ENCODE measurements around the gene WDFY2. TPM values are rescaled to one million over a fixed set of nuclear protein-coding genes. Genes with fewer than 3 reads are reported as not detected.

The WDFY2 gene
- total RNA-seq, 1 donor from 2014 or later = 16.2 TPM

DNA sequence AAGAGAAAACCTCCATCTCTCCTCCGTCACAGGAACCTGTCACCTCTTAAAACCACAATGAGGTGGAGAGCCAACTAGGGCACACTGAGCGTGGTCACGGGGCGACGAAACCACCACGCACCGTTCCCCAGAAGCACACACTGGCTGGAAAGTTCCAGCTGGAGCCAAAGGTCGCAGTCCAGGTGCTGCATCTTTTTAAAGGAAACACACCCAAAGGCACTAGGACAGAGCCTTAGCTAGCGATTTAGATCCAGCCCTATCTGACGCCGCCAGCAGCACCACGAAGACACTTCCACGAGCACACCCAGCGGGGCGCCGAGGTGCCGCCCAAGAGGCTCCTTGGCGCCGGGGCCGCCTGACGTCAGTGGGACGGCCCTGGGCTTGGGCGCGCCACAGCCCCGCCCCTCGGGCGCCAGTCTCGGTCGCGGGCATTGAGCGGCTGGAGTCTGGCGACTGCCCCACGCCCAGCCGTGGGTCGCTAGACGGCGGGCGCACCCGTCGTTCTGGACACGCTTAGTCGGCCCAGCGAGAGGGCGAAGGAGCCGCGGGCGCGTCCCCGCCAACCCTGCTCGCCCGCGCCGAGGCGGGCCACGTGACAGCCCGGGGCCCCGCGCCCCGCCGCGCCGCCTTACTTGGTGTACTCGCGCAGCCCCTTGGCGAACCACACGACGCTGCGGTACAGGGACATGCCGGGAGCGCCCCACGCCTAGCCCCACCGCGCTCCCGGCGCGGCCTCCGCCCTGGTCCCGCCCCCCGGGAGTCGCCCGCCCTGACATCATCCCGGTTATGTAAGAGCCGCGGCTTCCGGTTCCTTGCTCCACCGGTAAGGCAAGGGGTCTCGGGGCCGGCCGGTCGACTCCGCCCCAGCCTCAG, 219.4 kb downstream of the WDFY2 start, which contains the start of gene DHRS12:
Gene DHRS12 (minus strand): TSS at position 742 of the 873 bp plus-strand sequence. CDS start 4,504 bp downstream, outside the sequence.
- Histone ChIP-seq H4K20me1 (ENCODE audit: insufficient read depth, low read length) (no peaks in the 10 kb centered on the region), H3K4me1 (ENCODE audit: insufficient read depth, low read length) (peaks cover 29% of the 10 kb centered on the region), H3K4me3 (ENCODE audit: insufficient read depth, low read depth, low read length) (peak within 1 kb of the TSS; percentile 73), H3K79me2 (ENCODE audit: insufficient read depth, low read length) (no peaks in the 10 kb centered on the region), H3K27ac (ENCODE audit: low read depth, low read length) (peak within 1 kb of the TSS; percentile 86), H2AFZ (ENCODE audit: low read depth, low read length) (peak within 1 kb of the TSS; percentile 80), H3K27me3 (ENCODE audit: insufficient read depth, low read length) (no peaks in the 10 kb centered on the region), H3K9me3 (ENCODE audit: insufficient read depth, low read depth, low read length) (no peaks in the 10 kb centered on the region), H3K4me2 (ENCODE audit: low read length) (peak within 1 kb of the TSS; percentile 87), H3K9ac (ENCODE audit: low read length) (peak within 1 kb of the TSS; percentile 95), H3K36me3 (ENCODE audit: insufficient read depth, low read length) (no peaks in the 10 kb centered on the region)
- H3K27ac Mint-ChIP-seq (ENCODE audit: unreplicated experiment) = peak within 1 kb of the TSS; percentile 89
- no peak for FAIRE-seq
- H3K4me3 Mint-ChIP-seq (ENCODE audit: unreplicated experiment) = peak within 1 kb of the TSS; percentile 90
- H3K4me1 Mint-ChIP-seq (ENCODE audit: low read depth, unreplicated experiment) = peaks cover 19% of the 10 kb centered on the region
- DNase-seq (ENCODE audit: low read depth) = peak; percentile 65
- H3K36me3 Mint-ChIP-seq (ENCODE audit: low read depth, unreplicated experiment) = peaks cover under 1% of the 10 kb centered on the region
- peaks cover 7% of the 10 kb centered on the region for H3K27me3 Mint-ChIP-seq (ENCODE audit: low read depth, unreplicated experiment)
- peaks cover 1% of the 10 kb centered on the region for H3K9me3 Mint-ChIP-seq (ENCODE audit: unreplicated experiment)
- TF ChIP-seq, protein P1, sequence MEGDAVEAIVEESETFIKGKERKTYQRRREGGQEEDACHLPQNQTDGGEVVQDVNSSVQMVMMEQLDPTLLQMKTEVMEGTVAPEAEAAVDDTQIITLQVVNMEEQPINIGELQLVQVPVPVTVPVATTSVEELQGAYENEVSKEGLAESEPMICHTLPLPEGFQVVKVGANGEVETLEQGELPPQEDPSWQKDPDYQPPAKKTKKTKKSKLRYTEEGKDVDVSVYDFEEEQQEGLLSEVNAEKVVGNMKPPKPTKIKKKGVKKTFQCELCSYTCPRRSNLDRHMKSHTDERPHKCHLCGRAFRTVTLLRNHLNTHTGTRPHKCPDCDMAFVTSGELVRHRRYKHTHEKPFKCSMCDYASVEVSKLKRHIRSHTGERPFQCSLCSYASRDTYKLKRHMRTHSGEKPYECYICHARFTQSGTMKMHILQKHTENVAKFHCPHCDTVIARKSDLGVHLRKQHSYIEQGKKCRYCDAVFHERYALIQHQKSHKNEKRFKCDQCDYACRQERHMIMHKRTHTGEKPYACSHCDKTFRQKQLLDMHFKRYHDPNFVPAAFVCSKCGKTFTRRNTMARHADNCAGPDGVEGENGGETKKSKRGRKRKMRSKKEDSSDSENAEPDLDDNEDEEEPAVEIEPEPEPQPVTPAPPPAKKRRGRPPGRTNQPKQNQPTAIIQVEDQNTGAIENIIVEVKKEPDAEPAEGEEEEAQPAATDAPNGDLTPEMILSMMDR (IDR thresholded peaks at IDR 0.05; ENCODE audit: insufficient read depth, low read depth, low read length) = no peak
- TF ChIP-seq EZH2 (IDR thresholded peaks at IDR 0.05; ENCODE audit: insufficient read depth, low read length) = no peak

DNA sequence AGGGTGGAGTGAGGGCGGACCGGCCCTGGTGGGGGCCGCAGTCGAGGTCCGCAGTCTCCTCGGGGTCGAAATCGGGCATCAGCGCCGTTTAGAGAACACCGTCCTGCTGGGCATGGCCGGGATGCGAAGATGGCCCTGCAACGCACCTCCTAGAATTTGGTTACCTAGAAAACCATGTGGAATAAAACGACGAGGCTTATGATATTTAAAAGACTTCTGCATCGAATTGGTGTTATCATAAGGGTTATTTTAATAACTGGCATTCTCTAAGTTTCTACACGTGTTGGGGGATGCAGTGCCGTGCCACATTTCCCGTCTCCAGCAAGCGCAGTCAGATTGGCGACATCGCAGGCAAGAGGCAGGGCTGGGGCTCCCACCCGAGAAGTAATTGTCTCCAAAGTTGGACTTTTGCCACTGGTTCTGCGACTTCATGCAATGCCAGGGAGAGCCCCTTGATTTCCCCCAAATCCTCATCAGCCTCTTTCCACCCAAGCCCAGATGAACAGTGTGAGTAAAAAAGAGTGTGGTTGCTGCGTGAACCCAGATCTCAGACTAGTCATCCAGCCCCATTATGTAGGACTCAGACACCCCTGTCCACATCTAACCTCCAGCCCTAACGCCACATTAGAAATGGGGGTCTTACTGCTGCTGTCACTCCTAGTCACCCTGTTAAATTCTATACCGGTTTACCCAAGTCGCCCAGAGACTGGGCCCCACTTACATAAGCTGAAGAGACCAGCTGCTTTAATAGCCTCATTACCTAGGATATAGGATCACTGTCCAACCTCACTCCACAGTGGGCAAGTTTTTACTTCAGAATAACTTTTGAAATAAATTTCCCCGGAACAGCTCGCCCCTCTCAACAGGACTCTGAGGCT, 220.3 kb downstream of the WDFY2 start:
- no peak for FAIRE-seq
- no peak for TF ChIP-seq EZH2 (IDR thresholded peaks at IDR 0.05; ENCODE audit: insufficient read depth, low read length)
- TF ChIP-seq, protein P1 (IDR thresholded peaks at IDR 0.05; ENCODE audit: insufficient read depth, low read depth, low read length) = no peak
- peak overlapping the region; percentile 86 for H3K27ac ChIP-seq (ENCODE audit: low read depth, low read length)

More for the DNA sequence above, 220.3 kb downstream of the WDFY2 start:
- H3K9ac ChIP-seq (ENCODE audit: low read length) = peak overlapping the region; percentile 95
- peak overlapping the region; percentile 90 for H3K4me3 Mint-ChIP-seq (ENCODE audit: unreplicated experiment)
- peaks cover 19% of the 10 kb centered on the region for H3K4me1 Mint-ChIP-seq (ENCODE audit: low read depth, unreplicated experiment)
- H3K4me3 ChIP-seq (ENCODE audit: insufficient read depth, low read depth, low read length) = peak overlapping the region; percentile 73
- H3K9me3 Mint-ChIP-seq (ENCODE audit: unreplicated experiment) = peaks cover 1% of the 10 kb centered on the region
- no peaks in the 10 kb centered on the region for H4K20me1 ChIP-seq (ENCODE audit: insufficient read depth, low read length)
- H3K9me3 ChIP-seq (ENCODE audit: insufficient read depth, low read depth, low read length) = no peaks in the 10 kb centered on the region
- DNase-seq (ENCODE audit: low read depth) = no peak
- no peaks in the 10 kb centered on the region for H3K27me3 ChIP-seq (ENCODE audit: insufficient read depth, low read length)
- H3K36me3 ChIP-seq (ENCODE audit: insufficient read depth, low read length) = no peaks in the 10 kb centered on the region
- H3K4me2 ChIP-seq (ENCODE audit: low read length) = peak overlapping the region; percentile 87
- peaks cover 7% of the 10 kb centered on the region for H3K27me3 Mint-ChIP-seq (ENCODE audit: low read depth, unreplicated experiment)
- H3K4me1 ChIP-seq (ENCODE audit: insufficient read depth, low read length) = peaks cover 29% of the 10 kb centered on the region
- H3K27ac Mint-ChIP-seq (ENCODE audit: unreplicated experiment) = peak overlapping the region; percentile 60
- H2AFZ ChIP-seq (ENCODE audit: low read depth, low read length) = peak overlapping the region; percentile 80
- no peaks in the 10 kb centered on the region for H3K79me2 ChIP-seq (ENCODE audit: insufficient read depth, low read length)
- no peaks in the 10 kb centered on the region for H3K36me3 Mint-ChIP-seq (ENCODE audit: low read depth, unreplicated experiment)
